ENCODE data around the gene NSUN2. TPM values are rescaled to one million over a fixed set of nuclear protein-coding genes. Genes with fewer than 3 reads are reported as not detected.

The NSUN2 gene
- total and polyA plus RNA-seq, 2 experiments from 2014 or later, result 65.4 to 112 TPM

DNA sequence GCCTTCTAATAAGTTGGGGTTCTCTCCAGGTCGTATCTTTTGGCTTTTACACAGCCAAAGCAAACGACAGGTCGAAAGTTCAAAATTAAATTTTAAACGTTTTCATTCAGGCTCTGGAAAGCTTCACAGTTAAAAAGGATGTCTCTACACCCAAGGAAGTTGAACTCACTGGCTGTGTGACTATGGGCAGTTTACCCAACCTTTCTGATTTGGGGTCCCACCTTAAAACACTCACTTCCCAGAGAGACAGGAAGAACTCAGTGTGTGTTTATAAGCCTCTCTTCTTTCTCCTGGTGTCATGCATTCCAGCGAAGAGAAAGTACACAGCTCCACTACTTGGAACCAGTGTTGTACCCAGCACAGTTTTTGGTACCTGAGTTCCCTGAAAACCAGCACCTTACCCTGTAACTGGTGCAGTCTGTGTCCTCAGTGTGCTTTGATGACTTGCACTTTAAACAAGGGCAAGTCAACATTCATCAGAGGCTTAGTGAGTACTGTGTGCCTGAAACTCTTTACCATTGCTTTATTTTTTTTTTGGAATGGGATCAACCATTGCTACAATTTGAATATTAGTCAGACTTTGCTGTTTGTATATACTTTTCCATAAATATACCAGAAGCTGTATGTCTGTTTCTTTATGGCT is 2.1 kb upstream of the NSUN2 start:
- Histone ChIP-seq H3K36me3 (ENCODE audit: insufficient read depth) (0 out of 2 replicates have a peak, but pooled peaks cover 7% of the 10 kb centered on the region), H3K9me2 (ENCODE audit: insufficient read depth) (no peaks in the 10 kb centered on the region), H3K4me3 (peak overlapping the region; percentile 97), H3K27me3 (ENCODE audit: insufficient read depth) (no peaks in the 10 kb centered on the region), H3F3A (replicated peaks; ENCODE audit: low read depth) (no peaks in the 10 kb centered on the region; the same call in 1 of the 2 replicates), H2AFZ (no peak overlapping the region), H3K27ac (ENCODE audit: low read depth) (no peak overlapping the region), H3K79me2 (replicated peaks; ENCODE audit: insufficient read depth) (peaks cover 93% of the 10 kb centered on the region), H3K4me1 (ENCODE audit: insufficient read depth) (peaks cover 14% of the 10 kb centered on the region), H4K20me1 (replicated peaks; ENCODE audit: insufficient read depth) (peaks cover 31% of the 10 kb centered on the region), H3K4me2 (peak overlapping the region; percentile 64)
- peaks cover 13% of the 10 kb centered on the region for H3K4me1 Mint-ChIP-seq
- peak overlapping the region; percentile 100 for H3K4me3 Mint-ChIP-seq
- ATAC-seq (no peak), DNase-seq (ENCODE audit: low spot score) (no peak)
- TF ChIP-seq JUNB (IDR thresholded peaks at IDR 0.05; ENCODE audit: unreplicated experiment) (no peak), NANOG (IDR thresholded peaks at IDR 0.05; ENCODE audit: borderline replicate concordance) (no peak)
- peaks cover 7% of the 10 kb centered on the region for H3K27me3 Mint-ChIP-seq (ENCODE audit: insufficient read depth, low read depth, poor library complexity)
- H3K27ac Mint-ChIP-seq, result no peak overlapping the region
- no peaks in the 10 kb centered on the region for H3K9me3 Mint-ChIP-seq
- H3K36me3 Mint-ChIP-seq (ENCODE audit: low read depth), result peaks cover 30% of the 10 kb centered on the region

DNA sequence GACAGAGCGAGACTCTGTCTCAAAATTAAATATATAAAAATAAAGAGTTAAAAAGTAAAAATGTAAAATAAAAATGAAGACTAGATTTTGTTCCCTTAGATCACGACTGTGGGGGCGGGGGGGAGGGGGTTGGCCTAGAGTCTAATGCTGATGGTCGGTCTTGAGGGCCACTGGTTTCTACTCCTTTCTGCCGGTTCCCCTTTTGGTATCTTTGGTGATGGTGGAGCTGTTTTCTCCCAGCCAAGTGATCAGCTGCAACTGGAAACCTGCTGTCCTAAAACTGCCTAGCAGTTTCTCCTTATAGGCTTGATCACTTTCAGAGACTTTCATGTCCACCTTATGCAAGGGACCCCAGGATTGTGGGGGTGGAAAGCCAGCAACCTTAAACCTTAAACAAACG is 1.5 kb upstream of the NSUN2 start:
- Histone ChIP-seq H3K4me1 (ENCODE audit: insufficient read depth) (peaks cover 14% of the 10 kb centered on the region), H3K9me2 (ENCODE audit: insufficient read depth) (no peaks in the 10 kb centered on the region), H2AFZ (peak overlapping the region; percentile 96; the same call in 1 of the 2 replicates), H3K79me2 (replicated peaks; ENCODE audit: insufficient read depth) (peaks cover 93% of the 10 kb centered on the region), H3F3A (replicated peaks; ENCODE audit: low read depth) (no peaks in the 10 kb centered on the region; the same call in 1 of the 2 replicates), H3K27ac (ENCODE audit: low read depth) (no peak overlapping the region), H3K36me3 (ENCODE audit: insufficient read depth) (0 out of 2 replicates have a peak, but pooled peaks cover 11% of the 10 kb centered on the region), H3K4me3 (peak overlapping the region; percentile 97), H3K4me2 (peak overlapping the region; percentile 99), H4K20me1 (replicated peaks; ENCODE audit: insufficient read depth) (peaks cover 30% of the 10 kb centered on the region), H3K27me3 (ENCODE audit: insufficient read depth) (no peaks in the 10 kb centered on the region)
- Mint-ChIP-seq H3K4me3 (peak overlapping the region; percentile 100), H3K27me3 (ENCODE audit: insufficient read depth, low read depth, poor library complexity) (peaks cover 7% of the 10 kb centered on the region), H3K36me3 (ENCODE audit: low read depth) (peaks cover 36% of the 10 kb centered on the region), H3K4me1 (peaks cover 13% of the 10 kb centered on the region), H3K9me3 (no peaks in the 10 kb centered on the region), H3K27ac (no peak overlapping the region)
- DNase-seq (ENCODE audit: low spot score) (peak; percentile 34), ATAC-seq (no peak)
- no peak for TF ChIP-seq NANOG (IDR thresholded peaks at IDR 0.05; ENCODE audit: borderline replicate concordance)
- TF ChIP-seq POLR2AphosphoS5 (IDR thresholded peaks at IDR 0.05; ENCODE audit: low read depth), result no peak
- TF ChIP-seq, protein P1, sequence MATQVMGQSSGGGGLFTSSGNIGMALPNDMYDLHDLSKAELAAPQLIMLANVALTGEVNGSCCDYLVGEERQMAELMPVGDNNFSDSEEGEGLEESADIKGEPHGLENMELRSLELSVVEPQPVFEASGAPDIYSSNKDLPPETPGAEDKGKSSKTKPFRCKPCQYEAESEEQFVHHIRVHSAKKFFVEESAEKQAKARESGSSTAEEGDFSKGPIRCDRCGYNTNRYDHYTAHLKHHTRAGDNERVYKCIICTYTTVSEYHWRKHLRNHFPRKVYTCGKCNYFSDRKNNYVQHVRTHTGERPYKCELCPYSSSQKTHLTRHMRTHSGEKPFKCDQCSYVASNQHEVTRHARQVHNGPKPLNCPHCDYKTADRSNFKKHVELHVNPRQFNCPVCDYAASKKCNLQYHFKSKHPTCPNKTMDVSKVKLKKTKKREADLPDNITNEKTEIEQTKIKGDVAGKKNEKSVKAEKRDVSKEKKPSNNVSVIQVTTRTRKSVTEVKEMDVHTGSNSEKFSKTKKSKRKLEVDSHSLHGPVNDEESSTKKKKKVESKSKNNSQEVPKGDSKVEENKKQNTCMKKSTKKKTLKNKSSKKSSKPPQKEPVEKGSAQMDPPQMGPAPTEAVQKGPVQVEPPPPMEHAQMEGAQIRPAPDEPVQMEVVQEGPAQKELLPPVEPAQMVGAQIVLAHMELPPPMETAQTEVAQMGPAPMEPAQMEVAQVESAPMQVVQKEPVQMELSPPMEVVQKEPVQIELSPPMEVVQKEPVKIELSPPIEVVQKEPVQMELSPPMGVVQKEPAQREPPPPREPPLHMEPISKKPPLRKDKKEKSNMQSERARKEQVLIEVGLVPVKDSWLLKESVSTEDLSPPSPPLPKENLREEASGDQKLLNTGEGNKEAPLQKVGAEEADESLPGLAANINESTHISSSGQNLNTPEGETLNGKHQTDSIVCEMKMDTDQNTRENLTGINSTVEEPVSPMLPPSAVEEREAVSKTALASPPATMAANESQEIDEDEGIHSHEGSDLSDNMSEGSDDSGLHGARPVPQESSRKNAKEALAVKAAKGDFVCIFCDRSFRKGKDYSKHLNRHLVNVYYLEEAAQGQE (IDR thresholded peaks at IDR 0.05; ENCODE audit: unreplicated experiment), result no peak
- TF ChIP-seq JUNB (IDR thresholded peaks at IDR 0.05; ENCODE audit: unreplicated experiment), result no peak
- no peak for TF ChIP-seq ZNF114 (CRISPR knock-in tag; IDR thresholded peaks at IDR 0.05)
- TF ChIP-seq, protein P2, sequence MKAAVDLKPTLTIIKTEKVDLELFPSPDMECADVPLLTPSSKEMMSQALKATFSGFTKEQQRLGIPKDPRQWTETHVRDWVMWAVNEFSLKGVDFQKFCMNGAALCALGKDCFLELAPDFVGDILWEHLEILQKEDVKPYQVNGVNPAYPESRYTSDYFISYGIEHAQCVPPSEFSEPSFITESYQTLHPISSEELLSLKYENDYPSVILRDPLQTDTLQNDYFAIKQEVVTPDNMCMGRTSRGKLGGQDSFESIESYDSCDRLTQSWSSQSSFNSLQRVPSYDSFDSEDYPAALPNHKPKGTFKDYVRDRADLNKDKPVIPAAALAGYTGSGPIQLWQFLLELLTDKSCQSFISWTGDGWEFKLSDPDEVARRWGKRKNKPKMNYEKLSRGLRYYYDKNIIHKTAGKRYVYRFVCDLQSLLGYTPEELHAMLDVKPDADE (IDR thresholded peaks at IDR 0.05), result no peak
- TF ChIP-seq EZH2 (IDR thresholded peaks at IDR 0.05; ENCODE audit: low read depth, unreplicated experiment), result no peak
- TF ChIP-seq EZH2phosphoT487 (IDR thresholded peaks at IDR 0.05; ENCODE audit: unreplicated experiment), result no peak
- TF ChIP-seq ZNF331 (CRISPR knock-in tag; IDR thresholded peaks at IDR 0.05; ENCODE audit: low read depth), result no peak
- no peak for TF ChIP-seq STAT1 (IDR thresholded peaks at IDR 0.05; ENCODE audit: unreplicated experiment)
- no peak for TF ChIP-seq CREB1 (CRISPR knock-in tag; IDR thresholded peaks at IDR 0.05; ENCODE audit: low read depth)
